ENCODE measurements around the gene CPNE9.
A peak's percentile ranks its signal among the peaks of the same experiment; 100 is the strongest.

CPNE9 gene, protein sequence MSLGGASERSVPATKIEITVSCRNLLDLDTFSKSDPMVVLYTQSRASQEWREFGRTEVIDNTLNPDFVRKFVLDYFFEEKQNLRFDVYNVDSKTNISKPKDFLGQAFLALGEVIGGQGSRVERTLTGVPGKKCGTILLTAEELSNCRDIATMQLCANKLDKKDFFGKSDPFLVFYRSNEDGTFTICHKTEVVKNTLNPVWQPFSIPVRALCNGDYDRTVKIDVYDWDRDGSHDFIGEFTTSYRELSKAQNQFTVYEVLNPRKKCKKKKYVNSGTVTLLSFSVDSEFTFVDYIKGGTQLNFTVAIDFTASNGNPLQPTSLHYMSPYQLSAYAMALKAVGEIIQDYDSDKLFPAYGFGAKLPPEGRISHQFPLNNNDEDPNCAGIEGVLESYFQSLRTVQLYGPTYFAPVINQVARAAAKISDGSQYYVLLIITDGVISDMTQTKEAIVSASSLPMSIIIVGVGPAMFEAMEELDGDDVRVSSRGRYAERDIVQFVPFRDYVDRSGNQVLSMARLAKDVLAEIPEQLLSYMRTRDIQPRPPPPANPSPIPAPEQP

DNA sequence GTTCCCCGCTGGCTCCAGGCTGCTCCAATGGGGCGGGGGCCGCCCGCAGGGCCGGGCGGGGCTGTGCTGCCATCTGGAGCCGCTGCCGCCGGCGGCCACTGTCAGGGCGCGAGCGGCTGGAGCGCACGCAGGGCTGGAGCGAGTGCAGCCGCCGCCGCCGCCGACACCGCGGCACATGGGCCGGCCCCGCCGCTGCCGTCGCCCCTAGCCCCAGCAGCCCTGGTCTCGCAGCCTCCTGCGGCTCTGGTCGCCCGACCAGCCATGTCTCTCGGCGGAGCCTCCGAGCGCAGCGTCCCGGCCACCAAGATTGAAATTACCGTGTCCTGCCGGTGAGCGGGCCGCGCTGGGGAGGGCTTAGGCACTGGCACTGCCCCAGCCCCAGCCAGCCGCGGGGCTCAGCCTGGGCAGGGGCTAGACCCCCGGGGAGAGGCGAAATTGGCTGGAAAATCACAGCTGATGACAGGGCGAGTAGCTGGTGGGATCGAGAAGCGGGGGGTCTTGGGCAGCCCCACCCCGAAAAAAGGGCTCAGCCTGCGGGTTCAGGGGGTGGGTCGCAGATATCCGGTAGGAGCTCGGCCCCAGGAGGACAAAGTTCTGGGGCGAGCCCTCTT is at the start of gene CPNE9:
CPNE9 (plus strand) TSS at position 98 of the 611 bp plus-strand sequence; CDS start at position 262, 164 bp downstream.
- DNase-seq (ENCODE audit: low spot score in 2 of 2) (no peak), ATAC-seq (ENCODE audit: low read depth) (peak; percentile 46)
- Mint-ChIP-seq H3K27me3 (peaks cover 11% of the 10 kb centered on the region), H3K4me3 (peak within 1 kb of the TSS; percentile 50), H3K4me1 (peaks cover 12% of the 10 kb centered on the region), H3K9me3 (peaks cover 2% of the 10 kb centered on the region), H3K36me3 (peaks cover 39% of the 10 kb centered on the region), H3K27ac (no peak within 1 kb of the TSS)

DNA sequence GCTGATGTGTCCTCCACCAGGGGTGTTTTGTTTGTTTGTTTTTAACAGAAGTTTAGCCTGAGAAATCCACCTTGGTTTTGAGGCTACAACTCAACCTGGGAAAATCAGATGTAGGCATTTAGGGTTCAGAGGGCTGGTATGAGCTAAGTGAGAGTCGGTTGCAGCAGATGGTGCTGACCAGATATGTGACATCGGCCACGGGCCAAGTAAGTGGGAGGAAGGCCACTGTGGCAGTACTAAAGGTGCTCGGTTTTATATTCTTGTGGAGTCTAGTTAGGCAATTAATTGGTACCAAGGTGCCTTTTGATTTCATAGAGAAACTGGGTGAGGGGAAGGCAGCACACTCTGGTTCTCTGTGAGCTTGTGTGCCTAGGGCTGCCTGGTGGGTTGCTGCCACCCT is 43.8 kb upstream of the CPNE9 start:
- no peak for DNase-seq (ENCODE audit: low spot score in 2 of 2)
- H3K9me3 Mint-ChIP-seq, result peaks cover 1% of the 10 kb centered on the region
- no peak overlapping the region for H3K4me3 Mint-ChIP-seq
- no peak overlapping the region for H3K27ac Mint-ChIP-seq
- no peak for ATAC-seq (ENCODE audit: low read depth)
- H3K27me3 Mint-ChIP-seq, result no peaks in the 10 kb centered on the region
- peaks cover 26% of the 10 kb centered on the region for H3K4me1 Mint-ChIP-seq
- peaks cover 36% of the 10 kb centered on the region for H3K36me3 Mint-ChIP-seq

DNA sequence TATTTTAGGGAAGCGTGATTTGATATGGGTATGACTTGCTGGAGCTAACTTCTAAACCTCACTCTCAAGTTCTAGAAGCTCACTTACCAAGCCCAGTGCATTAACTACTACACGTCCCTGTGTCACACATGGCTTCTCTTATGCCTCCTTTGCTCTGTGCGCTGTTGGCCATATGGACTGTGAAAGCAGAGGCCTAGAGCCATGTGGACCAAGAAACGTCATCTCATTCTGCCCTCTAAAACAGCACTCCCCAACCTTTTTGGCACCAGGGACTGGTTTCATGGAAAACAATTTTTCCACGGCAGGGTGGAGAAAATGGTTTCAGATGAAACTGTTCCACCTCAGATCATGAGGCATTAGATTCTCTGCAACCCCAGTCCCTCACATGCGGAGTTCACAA is 42.7 kb upstream of the CPNE9 start:
- DNase-seq (ENCODE audit: low spot score in 2 of 2) (no peak), ATAC-seq (ENCODE audit: low read depth) (no peak)
- Mint-ChIP-seq H3K27ac (no peak overlapping the region), H3K4me1 (peaks cover 26% of the 10 kb centered on the region), H3K4me3 (no peak overlapping the region), H3K36me3 (peaks cover 38% of the 10 kb centered on the region), H3K9me3 (peaks cover 1% of the 10 kb centered on the region), H3K27me3 (no peaks in the 10 kb centered on the region)

DNA sequence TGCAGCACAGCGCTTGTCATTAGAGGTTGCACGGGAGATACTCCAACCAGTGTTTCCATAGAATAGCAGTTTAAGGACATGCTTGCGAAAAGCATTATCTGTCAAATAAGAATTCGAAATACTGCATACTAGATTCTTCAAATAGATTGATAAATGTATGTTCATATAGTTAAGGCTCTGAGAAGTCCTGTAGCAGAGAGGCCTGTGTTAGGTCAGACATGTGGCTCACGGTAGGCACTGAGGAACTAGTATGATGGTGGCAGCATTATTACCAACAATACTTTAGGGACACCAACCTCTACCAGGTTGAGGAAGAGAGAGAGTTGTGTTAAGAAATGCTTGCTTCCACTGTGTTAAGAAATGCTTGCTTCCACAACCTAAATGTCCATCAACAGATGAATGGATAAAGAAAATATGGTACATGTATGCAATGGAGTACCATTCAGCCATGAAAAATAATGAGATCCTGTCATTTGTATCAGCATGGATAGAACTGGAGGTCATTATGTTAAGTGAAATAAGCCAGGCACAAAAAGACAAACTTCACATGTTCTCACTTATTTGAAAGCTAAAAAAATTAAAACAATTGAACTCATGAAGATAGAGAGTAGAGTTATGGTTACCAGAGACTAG is 39.4 kb upstream of the CPNE9 start:
- Mint-ChIP-seq H3K4me3 (no peak overlapping the region), H3K36me3 (peaks cover 45% of the 10 kb centered on the region), H3K27ac (no peak overlapping the region), H3K4me1 (peaks cover 12% of the 10 kb centered on the region), H3K9me3 (peaks cover 1% of the 10 kb centered on the region), H3K27me3 (no peaks in the 10 kb centered on the region)
- no peak for DNase-seq (ENCODE audit: low spot score in 2 of 2)
- no peak for ATAC-seq (ENCODE audit: low read depth)

DNA sequence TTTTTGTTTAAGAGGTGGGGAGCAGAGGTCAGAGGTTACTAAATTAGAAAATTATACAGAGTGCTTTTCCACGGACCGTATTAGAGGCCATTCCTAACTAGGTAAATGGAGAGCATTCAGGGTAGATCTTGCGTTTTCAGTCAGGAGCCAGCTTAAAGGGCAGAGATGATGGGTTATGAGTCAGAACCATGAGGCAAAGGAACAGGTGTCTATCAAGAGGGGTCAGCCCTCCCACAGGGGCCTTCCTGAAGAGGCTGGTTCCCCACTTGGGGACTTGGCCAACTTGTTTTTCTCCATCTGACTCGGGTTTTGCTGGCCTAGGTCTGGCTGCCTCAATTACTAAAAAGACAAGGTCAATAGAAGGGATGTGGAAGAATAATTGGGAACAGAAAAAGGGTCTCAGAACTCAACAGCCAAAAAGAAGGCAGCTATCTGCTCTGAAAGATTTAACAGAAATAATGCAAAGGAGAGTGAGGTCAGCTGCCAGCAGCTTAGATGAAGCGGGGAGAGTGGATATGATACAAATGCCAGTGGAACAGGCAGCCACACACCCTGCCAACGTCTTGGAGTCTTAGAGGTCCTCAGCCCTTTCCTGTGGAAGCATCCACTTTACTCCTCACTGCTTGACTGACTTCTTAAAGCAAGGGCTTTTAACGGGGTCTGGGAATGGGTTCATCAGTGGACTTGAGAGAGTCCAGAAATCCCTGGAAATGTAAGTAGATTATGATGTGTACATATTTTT is 36.8 kb upstream of the CPNE9 start:
- Mint-ChIP-seq H3K27me3 (no peaks in the 10 kb centered on the region), H3K36me3 (peaks cover 51% of the 10 kb centered on the region), H3K4me1 (peaks cover 8% of the 10 kb centered on the region), H3K27ac (no peak overlapping the region), H3K9me3 (peaks cover 1% of the 10 kb centered on the region), H3K4me3 (no peak overlapping the region)
- DNase-seq (ENCODE audit: low spot score in 2 of 2) (no peak), ATAC-seq (ENCODE audit: low read depth) (no peak)

DNA sequence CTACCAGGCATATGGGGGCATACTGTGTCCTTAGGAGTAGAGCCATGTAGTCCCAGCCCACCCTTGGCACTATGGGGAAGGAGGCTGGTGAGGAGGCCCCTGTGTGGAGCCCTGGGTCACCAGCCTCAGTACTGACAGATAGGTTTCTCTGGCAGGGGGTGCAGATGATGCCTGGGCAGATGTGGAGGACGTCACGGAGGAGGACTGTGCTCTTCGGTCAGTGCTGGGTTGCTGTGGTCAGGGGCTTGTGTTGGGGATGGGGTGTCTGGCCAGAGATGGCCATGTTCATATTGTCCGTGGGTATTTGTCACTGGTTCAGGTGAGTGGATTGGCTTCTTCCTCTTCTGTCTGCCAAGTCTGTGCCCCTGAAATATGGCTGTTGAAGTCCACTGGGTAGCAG is 34.4 kb upstream of the CPNE9 start:
- Mint-ChIP-seq H3K36me3 (peaks cover 54% of the 10 kb centered on the region), H3K4me1 (peaks cover 6% of the 10 kb centered on the region), H3K4me3 (no peak overlapping the region), H3K27me3 (no peaks in the 10 kb centered on the region), H3K9me3 (no peaks in the 10 kb centered on the region), H3K27ac (no peak overlapping the region)
- ATAC-seq (ENCODE audit: low read depth) (no peak), DNase-seq (ENCODE audit: low spot score in 2 of 2) (no peak)

DNA sequence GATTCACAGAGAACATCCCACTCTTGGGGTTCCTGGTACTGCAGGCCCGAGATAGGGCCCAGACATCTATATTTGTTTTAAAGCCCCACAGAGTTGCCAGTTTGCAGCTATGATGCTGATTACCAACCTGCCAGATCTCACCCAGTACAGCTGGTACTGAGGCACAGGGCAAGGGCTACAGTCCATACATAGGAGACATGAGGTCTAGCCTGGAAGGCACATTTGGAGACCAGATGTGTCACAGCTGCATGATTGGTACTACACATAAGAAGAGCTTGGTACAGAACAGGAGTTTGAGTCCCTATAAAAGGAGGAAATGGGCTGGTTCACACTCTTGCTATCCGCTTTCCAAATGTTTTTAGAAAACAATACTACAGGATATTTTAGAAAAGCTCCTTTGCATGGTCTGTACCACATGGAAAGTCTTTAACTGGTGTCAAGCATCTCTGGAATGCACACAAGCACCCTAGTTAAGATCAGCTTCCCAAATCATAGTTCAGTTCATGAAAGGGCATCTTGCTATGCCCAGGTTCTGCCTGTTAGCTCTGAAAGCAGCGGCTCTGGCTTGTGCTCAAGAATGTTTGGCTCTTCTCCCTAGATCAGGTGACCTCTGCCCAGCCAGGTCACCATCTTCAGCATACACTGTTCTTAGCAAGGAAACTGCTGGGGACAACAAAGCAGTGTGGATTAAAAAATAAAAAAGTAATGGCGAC is 33.8 kb upstream of the CPNE9 start:
- no peak for DNase-seq (ENCODE audit: low spot score in 2 of 2)
- Mint-ChIP-seq H3K27me3 (no peaks in the 10 kb centered on the region), H3K36me3 (peaks cover 51% of the 10 kb centered on the region), H3K27ac (peak overlapping the region; percentile 33), H3K4me1 (peaks cover 6% of the 10 kb centered on the region), H3K9me3 (no peaks in the 10 kb centered on the region), H3K4me3 (no peak overlapping the region)
- no peak for ATAC-seq (ENCODE audit: low read depth)

DNA sequence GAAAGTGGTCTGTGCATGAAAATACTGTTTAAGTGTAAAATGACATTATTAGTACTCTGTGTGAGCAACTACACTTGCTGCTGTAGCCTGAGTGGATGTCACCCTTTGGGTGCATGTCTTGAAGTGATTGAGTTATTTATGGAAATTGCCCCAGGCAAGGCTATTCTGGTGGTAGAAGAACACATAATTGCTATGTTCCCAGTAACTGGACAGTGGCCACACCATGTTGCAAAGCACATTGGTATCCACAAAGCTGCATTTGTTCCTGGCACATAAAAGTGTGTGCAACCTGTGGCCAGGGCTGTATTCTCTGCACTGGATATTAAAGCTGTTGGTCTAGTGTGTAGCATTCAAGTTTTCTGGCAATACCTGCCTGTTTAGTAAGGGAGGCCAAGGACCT is 30.6 kb upstream of the CPNE9 start:
- peaks cover 3% of the 10 kb centered on the region for H3K4me1 Mint-ChIP-seq
- H3K36me3 Mint-ChIP-seq, result peaks cover 59% of the 10 kb centered on the region
- no peak for ATAC-seq (ENCODE audit: low read depth)
- H3K9me3 Mint-ChIP-seq, result no peaks in the 10 kb centered on the region
- no peak overlapping the region for H3K27ac Mint-ChIP-seq
- no peak overlapping the region for H3K4me3 Mint-ChIP-seq
- H3K27me3 Mint-ChIP-seq, result no peaks in the 10 kb centered on the region
- DNase-seq (ENCODE audit: low spot score in 2 of 2), result no peak

DNA sequence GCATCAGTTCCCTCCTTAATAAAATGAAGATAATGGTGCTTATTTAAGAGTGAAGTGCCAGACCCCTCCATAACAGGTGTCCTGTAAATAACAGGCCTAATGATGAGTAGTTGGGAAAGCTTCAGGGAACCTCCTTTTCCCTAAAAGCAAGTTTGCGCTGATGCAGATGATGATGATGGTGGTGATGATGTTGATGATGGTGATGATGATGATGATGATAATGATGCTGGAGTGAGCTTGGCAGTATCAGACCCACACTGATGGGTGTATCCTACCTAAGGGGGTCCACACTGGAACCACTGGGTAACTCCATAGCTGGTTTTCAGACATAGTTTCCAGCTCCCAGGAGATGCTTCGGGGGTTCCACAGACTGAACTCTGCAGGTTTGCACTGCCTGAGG is 29.9 kb upstream of the CPNE9 start:
- DNase-seq (ENCODE audit: low spot score in 2 of 2) (no peak), ATAC-seq (ENCODE audit: low read depth) (no peak)
- no peak overlapping the region for H3K27ac Mint-ChIP-seq
- H3K4me1 Mint-ChIP-seq, result peaks cover 3% of the 10 kb centered on the region
- H3K27me3 Mint-ChIP-seq, result no peaks in the 10 kb centered on the region
- H3K36me3 Mint-ChIP-seq, result peaks cover 60% of the 10 kb centered on the region
- H3K9me3 Mint-ChIP-seq, result no peaks in the 10 kb centered on the region
- H3K4me3 Mint-ChIP-seq, result no peak overlapping the region

DNA sequence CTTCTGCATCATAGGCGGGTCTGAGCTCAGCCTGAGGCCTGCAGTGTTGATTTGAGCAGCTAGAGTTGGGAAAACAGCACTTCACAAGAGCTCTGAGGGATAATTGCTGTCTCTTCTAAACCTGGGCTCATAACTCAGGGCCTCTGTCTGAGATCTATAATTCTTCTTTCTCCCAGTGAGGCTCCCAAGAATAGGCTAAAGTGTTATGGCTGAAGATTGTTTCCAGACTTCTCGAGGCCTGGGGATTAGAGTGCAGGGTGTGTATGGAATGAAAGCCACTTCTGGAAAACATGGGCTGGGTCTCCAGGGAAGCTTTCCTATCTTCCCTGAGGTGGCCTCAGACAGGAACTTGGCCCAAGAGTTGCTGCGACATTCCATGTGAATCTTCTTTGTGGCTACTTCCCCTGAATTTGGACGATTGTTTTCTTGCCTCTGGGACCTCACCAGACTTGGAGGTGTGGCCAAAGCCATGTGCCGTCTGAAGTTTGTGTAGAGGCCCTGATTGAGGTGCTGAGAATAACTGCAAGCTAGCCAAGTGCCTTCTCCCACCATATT is 27.8 kb upstream of the CPNE9 start:
- H3K27ac Mint-ChIP-seq, result no peak overlapping the region
- H3K27me3 Mint-ChIP-seq, result no peaks in the 10 kb centered on the region
- no peak for DNase-seq (ENCODE audit: low spot score in 2 of 2)
- H3K9me3 Mint-ChIP-seq, result no peaks in the 10 kb centered on the region
- H3K4me3 Mint-ChIP-seq, result no peak overlapping the region
- H3K36me3 Mint-ChIP-seq, result peaks cover 62% of the 10 kb centered on the region
- peaks cover 3% of the 10 kb centered on the region for H3K4me1 Mint-ChIP-seq
- ATAC-seq (ENCODE audit: low read depth), result no peak

DNA sequence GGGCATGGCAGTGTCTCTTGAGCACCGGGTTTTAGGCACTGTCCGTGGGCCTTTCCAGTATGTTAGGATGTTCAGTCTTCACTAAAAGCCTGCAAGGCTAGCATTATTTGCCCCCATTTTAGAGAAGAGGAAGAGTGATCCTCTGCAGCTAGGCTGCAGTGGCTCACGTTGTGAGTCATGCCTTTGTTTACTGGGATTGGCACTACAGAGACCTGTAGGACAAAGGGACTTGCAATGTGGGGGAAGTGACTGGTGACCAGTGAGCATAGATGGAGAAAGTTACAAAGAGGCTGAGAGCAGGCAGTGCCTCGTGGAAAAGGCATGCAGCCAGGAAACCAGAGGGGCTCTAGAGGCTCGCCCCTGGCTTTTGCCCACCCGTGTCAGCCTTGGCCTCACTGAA is 26.8 kb upstream of the CPNE9 start:
- H3K27me3 Mint-ChIP-seq, result no peaks in the 10 kb centered on the region
- peaks cover 8% of the 10 kb centered on the region for H3K4me1 Mint-ChIP-seq
- no peak overlapping the region for H3K4me3 Mint-ChIP-seq
- H3K36me3 Mint-ChIP-seq, result peaks cover 67% of the 10 kb centered on the region
- no peak overlapping the region for H3K27ac Mint-ChIP-seq
- ATAC-seq (ENCODE audit: low read depth), result no peak
- no peaks in the 10 kb centered on the region for H3K9me3 Mint-ChIP-seq
- no peak for DNase-seq (ENCODE audit: low spot score in 2 of 2)

DNA sequence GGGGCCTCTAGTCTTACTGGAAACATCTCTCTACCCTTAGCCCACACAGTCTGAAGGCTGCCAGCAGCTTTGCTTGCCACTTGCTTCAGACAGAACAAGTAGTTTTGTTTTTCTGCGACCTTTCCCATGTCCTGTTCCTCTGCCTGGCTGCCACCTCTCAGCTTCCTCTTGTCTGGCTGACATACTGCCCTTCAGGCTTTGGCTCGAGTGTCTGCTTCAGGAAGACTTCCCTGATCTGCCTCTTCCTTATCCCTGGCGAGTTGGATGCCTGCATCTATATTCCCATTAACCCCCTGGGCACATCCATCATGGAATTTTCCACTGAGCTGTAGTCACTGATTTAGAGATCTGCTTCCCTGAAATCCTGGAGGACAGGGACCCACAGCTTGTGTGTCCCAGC is 25.1 kb upstream of the CPNE9 start:
- DNase-seq (ENCODE audit: low spot score in 2 of 2) (no peak), ATAC-seq (ENCODE audit: low read depth) (no peak)
- H3K27me3 Mint-ChIP-seq, result no peaks in the 10 kb centered on the region
- peaks cover 60% of the 10 kb centered on the region for H3K36me3 Mint-ChIP-seq
- no peak overlapping the region for H3K27ac Mint-ChIP-seq
- peaks cover 8% of the 10 kb centered on the region for H3K4me1 Mint-ChIP-seq
- no peak overlapping the region for H3K4me3 Mint-ChIP-seq
- H3K9me3 Mint-ChIP-seq, result no peaks in the 10 kb centered on the region

DNA sequence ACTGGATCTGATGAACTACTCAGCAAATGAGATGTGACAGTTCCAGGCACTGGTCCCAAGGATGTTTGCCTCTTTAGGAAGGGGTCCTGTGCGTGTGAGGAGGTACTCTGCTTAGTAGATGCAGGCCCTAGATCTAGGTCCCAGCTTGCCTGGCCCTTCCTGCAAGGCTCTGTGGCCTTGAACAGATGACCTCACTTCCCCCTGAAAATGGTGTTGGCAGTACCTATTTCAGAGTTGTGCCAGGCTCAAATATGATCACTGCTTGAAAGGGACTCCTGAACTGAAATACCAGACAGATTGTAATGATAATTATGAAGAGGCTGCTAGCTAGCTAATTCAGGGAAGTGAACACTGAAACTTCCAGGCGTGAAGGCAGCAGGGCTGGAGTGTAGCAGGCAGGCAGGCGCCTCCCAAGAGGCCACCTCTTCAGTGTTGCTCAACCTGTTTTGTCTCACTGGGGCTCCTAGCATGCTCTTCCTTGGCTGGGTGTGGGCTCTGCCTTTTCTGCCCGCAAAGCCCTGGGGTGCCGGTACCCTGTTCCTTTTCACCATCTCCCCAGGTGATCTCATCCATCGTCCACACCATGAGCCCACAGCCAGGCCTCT is 24.1 kb upstream of the CPNE9 start:
- H3K36me3 Mint-ChIP-seq, result peaks cover 62% of the 10 kb centered on the region
- H3K27me3 Mint-ChIP-seq, result no peaks in the 10 kb centered on the region
- no peaks in the 10 kb centered on the region for H3K9me3 Mint-ChIP-seq
- ATAC-seq (ENCODE audit: low read depth) (no peak), DNase-seq (ENCODE audit: low spot score in 2 of 2) (no peak)
- H3K4me3 Mint-ChIP-seq, result no peak overlapping the region
- no peak overlapping the region for H3K27ac Mint-ChIP-seq
- peaks cover 5% of the 10 kb centered on the region for H3K4me1 Mint-ChIP-seq
